Body of pancreas (tissue), 4 donors: ENCODE measurements around the gene LMTK2. TPM values are rescaled to one million over a fixed set of nuclear protein-coding genes. Genes with fewer than 3 reads are reported as not detected.

ENCODE experiments used
- ATAC-seq: fragments of 150-250 bp; one replicate; pipeline ENCODE4 v1.9.1; 2016
- DNase-seq, 4 donors: peaks; one replicate each; pipeline ENCODE4 v3.0.0-alpha.2; 2019
- H3K27ac ChIP-seq, 4 donors: fragments of 200-600 bp; sonication (generic); 1 replicate in 3 of 4; 2 replicates in 1 of 4; pipeline versions ENCODE4 v1.5.1 to v1.6.1; 2016 to 2019; ENCODE audit warnings: mild to moderate bottlenecking in 1 of 4, mixed read lengths in 1 of 4, moderate library complexity in 1 of 4
- H3K27me3 ChIP-seq, 2 donors: fragments of 200-600 bp; sonication (generic); one replicate each; pipeline ENCODE4 v1.6.0; 2016; ENCODE audit warnings: mild to moderate bottlenecking in 1 of 2
- H3K36me3 ChIP-seq, 2 donors: fragments of 200-600 bp; sonication (generic); replicated peaks in 1 of 2; 2 replicates each; pipeline ENCODE4 v1.5.1; 2016; ENCODE audit warnings: low read depth in 2 of 2; ENCODE audit not compliant: insufficient read depth in 1 of 2
- H3K4me1 ChIP-seq: fragments of 200-600 bp; sonication (generic); one replicate; pipeline ENCODE4 v1.6.0; 2016
- H3K4me3 ChIP-seq, 2 donors: fragments of 200-600 bp; sonication (generic); 1 replicate in 1 of 2; 2 replicates in 1 of 2; pipeline ENCODE4 v1.5.1; 2016 to 2019
- H3K9me3 ChIP-seq, 3 donors: fragments of 200-600 bp; sonication (generic); 1 replicate in 2 of 3; 2 replicates in 1 of 3; pipeline ENCODE4 v1.5.1; 2016
- CTCF ChIP-seq, 7 experiments: fragments of 450-650 bp in 4 of 7; fragments of 200-600 bp in 3 of 7; sonication (generic) in 3 of 7; IDR thresholded peaks; one replicate each; pipeline ENCODE4 v1.5.1; 2016 to 2019; ENCODE audit warnings: antibody characterized with exemption in 7 of 7
- POLR2A ChIP-seq, 3 donors: fragments of 450-650 bp; IDR thresholded peaks; one replicate each; pipeline ENCODE4 v1.6.1; 2016; ENCODE audit warnings: antibody characterized with exemption in 3 of 3, mild to moderate bottlenecking in 2 of 3
- WGBS, 2 donors: methylation state at CpG; one replicate each; pipeline ENCODE4 v1.1.5; 2017; 5-methylcytosine and 5-hydroxymethylcytosine counted together
- intact Hi-C: fragments of 100-400 bp; cut with DNase I; formaldehyde crosslinking; loops from one replicate; pipeline ENCODE4 v1.15.1; 2023
- total RNA-seq, 2 donors: library from RNA; depleted of rRNA; stranded (reverse); fragments of >200 nt; gene quantifications; one replicate each; pipeline ENCODE4 v1.1.0, GENCODE V29; 2016

LMTK2 gene
- total RNA-seq, 2 donors from 2014 or later: 19.7 to 23.1 TPM

GRCh38 chr7:98203261-98203963 lies 96.8 kb downstream of the LMTK2 start:
- no peak overlapping the region for H3K27ac ChIP-seq
- no peaks in the 10 kb centered on the region for H3K9me3 ChIP-seq
- no peak overlapping the region for H3K4me3 ChIP-seq
- intact Hi-C loops: no loop called here
- ATAC-seq (no peak), DNase-seq (no peak)
- H3K4me1 ChIP-seq: no peaks in the 10 kb centered on the region
- TF ChIP-seq CTCF (IDR thresholded peaks at IDR 0.05): no peak
- TF ChIP-seq POLR2A (IDR thresholded peaks at IDR 0.05): no peak
- peaks cover 6 to 12% of the 10 kb centered on the region in 2 donors for H3K36me3 ChIP-seq
- no peaks in the 10 kb centered on the region for H3K27me3 ChIP-seq
- WGBS, 2 donors: 94 to 98% methylated on average over 18 to 27 of the region's 28 CpGs

- intact Hi-C loops: no loop called here
- no peak overlapping the region for H3K4me3 ChIP-seq
- no peak overlapping the region for H3K27ac ChIP-seq
- H3K4me1 ChIP-seq: no peaks in the 10 kb centered on the region
- peaks cover 6 to 12% of the 10 kb centered on the region in 2 donors for H3K36me3 ChIP-seq
- 94 to 95% methylated on average over 15 to 18 of the region's 18 CpGs for WGBS, 2 donors
- DNase-seq: no peak
- TF ChIP-seq CTCF (IDR thresholded peaks at IDR 0.05): no peak
- no peak for TF ChIP-seq POLR2A (IDR thresholded peaks at IDR 0.05)
- H3K9me3 ChIP-seq: no peaks in the 10 kb centered on the region
- ATAC-seq: no peak
- H3K27me3 ChIP-seq: no peaks in the 10 kb centered on the region
Observed at GRCh38 chr7:98203964-98204605, 97.4 kb downstream of the LMTK2 start.

DNA sequence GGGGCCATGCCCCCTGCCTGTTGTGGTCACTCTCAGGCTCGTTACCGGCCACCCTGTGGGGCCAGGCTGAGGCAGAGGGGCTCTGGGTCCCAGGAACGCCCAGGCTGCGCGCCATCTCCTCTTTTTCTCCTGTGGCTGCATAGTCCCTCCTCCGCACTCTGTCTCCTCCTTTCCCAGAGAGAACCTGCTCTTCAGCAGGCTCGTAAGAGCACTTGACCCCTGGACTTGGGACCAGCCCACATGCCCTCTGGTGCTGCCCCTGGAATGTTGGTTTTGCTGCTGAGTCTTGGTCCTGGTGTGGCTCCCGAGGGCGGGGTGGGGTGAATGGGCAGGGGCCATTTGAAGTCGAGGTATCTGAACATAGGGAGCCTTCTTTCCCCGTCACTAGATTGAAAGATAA lies 98.0 kb downstream of the LMTK2 start:
- Histone ChIP-seq H3K27ac (no peak overlapping the region), H3K27me3 (no peaks in the 10 kb centered on the region), H3K9me3 (no peaks in the 10 kb centered on the region), H3K36me3 (peaks cover 6 to 12% of the 10 kb centered on the region in 2 donors), H3K4me3 (no peak overlapping the region), H3K4me1 (no peaks in the 10 kb centered on the region)
- TF ChIP-seq POLR2A (IDR thresholded peaks at IDR 0.05) (no peak), CTCF (IDR thresholded peaks at IDR 0.05) (no peak)
- WGBS, 2 donors: 79 to 93% methylated on average over 10 to 11 of the region's 11 CpGs
- ATAC-seq: no peak
- DNase-seq: no peak
- intact Hi-C loops: no loop called here

- no peaks in the 10 kb centered on the region for H3K9me3 ChIP-seq
- intact Hi-C loops: no loop called here
- TF ChIP-seq POLR2A (IDR thresholded peaks at IDR 0.05) (no peak), CTCF (IDR thresholded peaks at IDR 0.05) (no peak)
- no peak for DNase-seq
- no peak for ATAC-seq
- no peaks in the 10 kb centered on the region for H3K4me1 ChIP-seq
- 89 to 93% methylated on average over 37 to 45 of the region's 47 CpGs for WGBS, 2 donors
- no peak overlapping the region for H3K4me3 ChIP-seq
- no peak overlapping the region for H3K27ac ChIP-seq
- peaks cover 6 to 12% of the 10 kb centered on the region in 2 donors for H3K36me3 ChIP-seq
- H3K27me3 ChIP-seq: no peaks in the 10 kb centered on the region
Observed at GRCh38 chr7:98205162-98205845, 98.6 kb downstream of the LMTK2 start.
